HL-60 (cell line): ENCODE measurements around the gene SCML2.
A peak's percentile ranks its signal among the peaks of the same experiment; 100 is the strongest.

ENCODE experiments used
- DNase-seq, 2 experiments: peaks; one replicate each; pipeline ENCODE4 v3.0.0-alpha.2; 2010 to 2020; ENCODE audit warnings: low read depth in 1 of 2, low spot score in 1 of 2
- H3K27ac ChIP-seq: fragments of 250-450 bp; sonication (Bioruptor Pico); replicated peaks from 2 replicates; pipeline ENCODE4 v1.5.1; 2020; ENCODE audit warnings: mild to moderate bottlenecking, moderate library complexity
- H3K27me3 ChIP-seq: fragments of 250-450 bp; sonication (Bioruptor Pico); 2 replicates; pipeline ENCODE4 v1.5.1; 2021; ENCODE audit warnings: mild to moderate bottlenecking, moderate library complexity; ENCODE audit not compliant: insufficient read depth, poor library complexity, severe bottlenecking
- H3K4me3 ChIP-seq: replicated peaks from 2 replicates; pipeline ENCODE4 v1.5.1; 2011; ENCODE audit warnings: mild to moderate bottlenecking, control low read depth, low read length; ENCODE audit not compliant: insufficient read depth
- GABPA ChIP-seq: IDR thresholded peaks from 2 replicates; pipeline ENCODE4 v1.6.1; 2012; ENCODE audit warnings: low read depth
- POLR2AphosphoS5 ChIP-seq: IDR thresholded peaks from 2 replicates; pipeline ENCODE4 v1.6.1; 2012; ENCODE audit warnings: low read depth
- SPI1 ChIP-seq: IDR thresholded peaks from 2 replicates; pipeline ENCODE4 v1.6.1; 2012; ENCODE audit warnings: low read depth, mild to moderate bottlenecking, borderline replicate concordance
- TF ChIP-seq, protein P1 (sequence below): IDR thresholded peaks from one replicate; pipeline ENCODE4 v1.5.1; 2011; ENCODE audit warnings: low read length, control low read depth, inconsistent platforms; ENCODE audit not compliant: insufficient read depth
- TF ChIP-seq, protein P2 (sequence below): IDR thresholded peaks from 2 replicates; pipeline ENCODE4 v1.6.1; 2012; ENCODE audit warnings: low read depth; ENCODE audit not compliant: insufficient replicate concordance

Gene SCML2

DNA sequence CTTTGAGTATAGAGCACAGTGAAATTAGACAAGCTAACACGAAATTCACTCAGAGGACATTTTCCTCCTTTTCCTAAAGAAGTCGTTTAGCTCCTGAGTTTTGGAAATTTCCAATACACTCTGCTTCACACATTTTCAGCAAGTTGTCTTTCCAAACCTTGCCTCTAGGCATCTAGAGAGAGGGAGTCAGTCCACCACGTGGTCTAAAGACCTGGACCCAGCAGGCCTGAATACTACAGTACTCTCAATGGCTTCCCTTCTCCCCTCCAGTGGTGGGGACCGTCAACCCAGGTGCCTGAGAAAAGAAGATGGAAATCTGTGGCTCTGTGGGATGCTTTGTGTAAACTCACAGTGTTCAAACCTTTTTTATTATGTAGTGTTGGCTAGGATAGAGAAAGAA lies 13.9 kb upstream of the SCML2 start:
- H3K27me3 ChIP-seq: peaks cover 2% of the 10 kb centered on the region
- H3K4me3 ChIP-seq: no peak overlapping the region
- TF ChIP-seq SPI1 (no peak), GABPA (no peak), POLR2AphosphoS5 (no peak)
- TF ChIP-seq, protein P1, sequence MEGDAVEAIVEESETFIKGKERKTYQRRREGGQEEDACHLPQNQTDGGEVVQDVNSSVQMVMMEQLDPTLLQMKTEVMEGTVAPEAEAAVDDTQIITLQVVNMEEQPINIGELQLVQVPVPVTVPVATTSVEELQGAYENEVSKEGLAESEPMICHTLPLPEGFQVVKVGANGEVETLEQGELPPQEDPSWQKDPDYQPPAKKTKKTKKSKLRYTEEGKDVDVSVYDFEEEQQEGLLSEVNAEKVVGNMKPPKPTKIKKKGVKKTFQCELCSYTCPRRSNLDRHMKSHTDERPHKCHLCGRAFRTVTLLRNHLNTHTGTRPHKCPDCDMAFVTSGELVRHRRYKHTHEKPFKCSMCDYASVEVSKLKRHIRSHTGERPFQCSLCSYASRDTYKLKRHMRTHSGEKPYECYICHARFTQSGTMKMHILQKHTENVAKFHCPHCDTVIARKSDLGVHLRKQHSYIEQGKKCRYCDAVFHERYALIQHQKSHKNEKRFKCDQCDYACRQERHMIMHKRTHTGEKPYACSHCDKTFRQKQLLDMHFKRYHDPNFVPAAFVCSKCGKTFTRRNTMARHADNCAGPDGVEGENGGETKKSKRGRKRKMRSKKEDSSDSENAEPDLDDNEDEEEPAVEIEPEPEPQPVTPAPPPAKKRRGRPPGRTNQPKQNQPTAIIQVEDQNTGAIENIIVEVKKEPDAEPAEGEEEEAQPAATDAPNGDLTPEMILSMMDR: no peak
- TF ChIP-seq, protein P2, sequence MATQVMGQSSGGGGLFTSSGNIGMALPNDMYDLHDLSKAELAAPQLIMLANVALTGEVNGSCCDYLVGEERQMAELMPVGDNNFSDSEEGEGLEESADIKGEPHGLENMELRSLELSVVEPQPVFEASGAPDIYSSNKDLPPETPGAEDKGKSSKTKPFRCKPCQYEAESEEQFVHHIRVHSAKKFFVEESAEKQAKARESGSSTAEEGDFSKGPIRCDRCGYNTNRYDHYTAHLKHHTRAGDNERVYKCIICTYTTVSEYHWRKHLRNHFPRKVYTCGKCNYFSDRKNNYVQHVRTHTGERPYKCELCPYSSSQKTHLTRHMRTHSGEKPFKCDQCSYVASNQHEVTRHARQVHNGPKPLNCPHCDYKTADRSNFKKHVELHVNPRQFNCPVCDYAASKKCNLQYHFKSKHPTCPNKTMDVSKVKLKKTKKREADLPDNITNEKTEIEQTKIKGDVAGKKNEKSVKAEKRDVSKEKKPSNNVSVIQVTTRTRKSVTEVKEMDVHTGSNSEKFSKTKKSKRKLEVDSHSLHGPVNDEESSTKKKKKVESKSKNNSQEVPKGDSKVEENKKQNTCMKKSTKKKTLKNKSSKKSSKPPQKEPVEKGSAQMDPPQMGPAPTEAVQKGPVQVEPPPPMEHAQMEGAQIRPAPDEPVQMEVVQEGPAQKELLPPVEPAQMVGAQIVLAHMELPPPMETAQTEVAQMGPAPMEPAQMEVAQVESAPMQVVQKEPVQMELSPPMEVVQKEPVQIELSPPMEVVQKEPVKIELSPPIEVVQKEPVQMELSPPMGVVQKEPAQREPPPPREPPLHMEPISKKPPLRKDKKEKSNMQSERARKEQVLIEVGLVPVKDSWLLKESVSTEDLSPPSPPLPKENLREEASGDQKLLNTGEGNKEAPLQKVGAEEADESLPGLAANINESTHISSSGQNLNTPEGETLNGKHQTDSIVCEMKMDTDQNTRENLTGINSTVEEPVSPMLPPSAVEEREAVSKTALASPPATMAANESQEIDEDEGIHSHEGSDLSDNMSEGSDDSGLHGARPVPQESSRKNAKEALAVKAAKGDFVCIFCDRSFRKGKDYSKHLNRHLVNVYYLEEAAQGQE: no peak
- no peak for DNase-seq
- no peak overlapping the region for H3K27ac ChIP-seq

DNA sequence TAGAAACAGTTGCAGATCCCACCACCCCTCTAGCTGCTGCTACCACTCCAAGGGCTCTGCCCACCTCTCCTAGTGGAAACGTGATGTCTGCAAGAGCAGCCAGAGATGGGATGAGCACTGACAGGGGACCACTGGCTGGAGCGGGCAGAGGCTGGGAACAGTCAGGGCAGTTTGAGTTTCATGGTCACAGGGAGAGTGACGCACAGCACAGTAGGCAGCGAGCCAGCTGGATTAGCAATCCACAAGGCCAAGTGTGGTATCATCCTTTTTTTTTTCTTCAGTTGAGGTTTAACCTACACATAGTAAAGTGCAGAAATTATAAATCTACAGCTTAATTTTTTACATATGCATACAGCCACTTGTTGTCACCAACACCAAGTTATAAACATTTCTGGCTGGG lies 6.4 kb upstream of the SCML2 start:
- TF ChIP-seq, protein P1: no peak
- TF ChIP-seq, protein P2: no peak
- TF ChIP-seq POLR2AphosphoS5 (no peak), GABPA (no peak), SPI1 (no peak)
- DNase-seq: no peak
- H3K27ac ChIP-seq: no peak overlapping the region
- no peaks in the 10 kb centered on the region for H3K27me3 ChIP-seq
- no peak overlapping the region for H3K4me3 ChIP-seq

DNA sequence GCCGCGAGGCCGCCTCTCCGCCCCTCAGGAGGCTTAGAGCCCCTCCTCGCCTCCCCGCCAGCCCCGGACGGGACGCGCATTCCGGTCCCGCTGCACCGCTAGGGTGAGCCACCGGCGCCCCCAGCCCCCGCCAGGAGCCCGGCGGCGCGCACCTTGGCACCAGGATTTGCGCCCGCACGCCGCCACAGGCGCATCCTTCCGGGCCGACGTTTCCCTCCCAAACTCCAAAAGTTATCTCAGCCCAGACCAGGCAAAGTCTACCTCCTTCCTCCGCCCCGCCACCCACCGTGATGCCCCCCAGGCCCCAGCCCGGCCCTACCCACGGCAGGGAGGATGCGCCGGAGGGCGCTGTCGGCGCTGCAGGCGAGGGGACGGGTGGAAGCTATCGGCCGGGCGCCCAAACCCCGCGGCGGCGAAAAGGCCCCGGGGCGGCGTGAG lies 538 bp downstream of the SCML2 start:
- Histone ChIP-seq H3K27ac (peak overlapping the region; percentile 68), H3K27me3 (no peaks in the 10 kb centered on the region), H3K4me3 (peak overlapping the region; percentile 65)
- TF ChIP-seq, protein P1: no peak
- TF ChIP-seq POLR2AphosphoS5: no peak
- TF ChIP-seq GABPA: no peak
- TF ChIP-seq SPI1: no peak
- TF ChIP-seq, protein P2: no peak
- DNase-seq: peak in 1 of 2 experiments; percentile 2
